GM10266 (cell line): ENCODE results near the gene SLC8A2.

ENCODE experiments used
- DNase-seq: peaks from one replicate; pipeline ENCODE4 v3.0.0; 2012; ENCODE audit errors: extremely low spot score
- CTCF ChIP-seq: IDR thresholded peaks from 2 replicates; pipeline ENCODE4 v1.5.1; 2012; ENCODE audit warnings: mild to moderate bottlenecking, low read depth; ENCODE audit not compliant: control insufficient read depth, insufficient read depth; ENCODE audit errors: missing control alignments

SLC8A2 gene

GRCh38 chr19:47485210-47485609 lies 13.5 kb upstream of the SLC8A2 start:
- DNase-seq = no peak
- TF ChIP-seq CTCF = no peak

GRCh38 chr19:47483800-47484690 lies 12.4 kb upstream of the SLC8A2 start, which contains the start of gene KPTN:
KPTN (minus strand) TSS chr19:47484219; CDS start chr19:47484160, 59 bp downstream.
- TF ChIP-seq CTCF = peak; percentile 100
- DNase-seq = peak; percentile 97

- no peak for TF ChIP-seq CTCF
- no peak for DNase-seq
These were observed 11.5 kb upstream of the SLC8A2 start for GRCh38 chr19:47483200-47483599.

GRCh38 chr19:47481460-47482052 lies 9.9 kb upstream of the SLC8A2 start:
- DNase-seq = no peak
- no peak for TF ChIP-seq CTCF

GRCh38 chr19:47480658-47481057 lies 9.0 kb upstream of the SLC8A2 start:
- TF ChIP-seq CTCF = no peak

GRCh38 chr19:47479701-47480503 lies 8.2 kb upstream of the SLC8A2 start:
- no peak for DNase-seq
- TF ChIP-seq CTCF = no peak

More at GRCh38 chr19:47480658-47481057, 9.0 kb upstream of the SLC8A2 start:
- no peak for DNase-seq
